HG02884 (cell line): ENCODE measurements around the gene SALL3.
"Not testable (repeated sequence)": the region's sequence is repeated elsewhere in the genome, so short reads cannot be mapped to it uniquely, and the experiment has no call there.

Experiments used
- ATAC-seq: cut with Tn5 transposase; IDR thresholded peaks from one replicate; pipeline ENCODE4 v1.9.1; 2021; ENCODE audit warnings: mild to moderate bottlenecking, moderate library complexity; ENCODE audit not compliant: unreplicated experiment

Gene SALL3

GRCh38 chr18:78964727-78965126 lies 14.9 kb upstream of the SALL3 start:
- not testable (repeated sequence) for ATAC-seq

- ATAC-seq, result no peak
Observed at GRCh38 chr18:78965260-78965659, 14.4 kb upstream of the SALL3 start.

GRCh38 chr18:78965917-78966792 lies 13.5 kb upstream of the SALL3 start:
- ATAC-seq, result no peak

GRCh38 chr18:78966793-78967106 lies 12.9 kb upstream of the SALL3 start:
- ATAC-seq, result no peak

GRCh38 chr18:78967692-78968091 lies 11.9 kb upstream of the SALL3 start:
- no peak for ATAC-seq

- no peak for ATAC-seq
Observed at GRCh38 chr18:78969574-78970315, 9.9 kb upstream of the SALL3 start.

GRCh38 chr18:78970774-78971333 lies 8.8 kb upstream of the SALL3 start:
- no peak for ATAC-seq

GRCh38 chr18:78971511-78972245 lies 7.9 kb upstream of the SALL3 start:
- ATAC-seq, result no peak

- ATAC-seq, result no peak
Observed at GRCh38 chr18:78972385-78972918, 7.2 kb upstream of the SALL3 start.

GRCh38 chr18:78972930-78973331 lies 6.7 kb upstream of the SALL3 start:
- no peak for ATAC-seq

- ATAC-seq, result no peak
Observed at GRCh38 chr18:78973357-78974083, 6.1 kb upstream of the SALL3 start.

GRCh38 chr18:78974115-78974761 lies 5.4 kb upstream of the SALL3 start:
- no peak for ATAC-seq

GRCh38 chr18:78975292-78975691 lies 4.3 kb upstream of the SALL3 start:
- no peak for ATAC-seq

- ATAC-seq, result no peak
Observed at GRCh38 chr18:78975699-78976335, 3.8 kb upstream of the SALL3 start.

- ATAC-seq, result no peak
Observed at GRCh38 chr18:78976765-78977636, 2.6 kb upstream of the SALL3 start.

GRCh38 chr18:78977637-78978348 lies 1.8 kb upstream of the SALL3 start:
- no peak for ATAC-seq

GRCh38 chr18:78978349-78979055 lies 1.1 kb upstream of the SALL3 start:
- no peak for ATAC-seq
